PC-9 (cell line): Measurements from ENCODE around the gene IFT81. TPM values are rescaled to one million over a fixed set of nuclear protein-coding genes. Genes with fewer than 3 reads are reported as not detected.

Source experiments
- BruUV-seq: library from RNA; stranded (reverse); fragments of 400-500 nt; replicated peaks from 2 replicates; lab custom pipeline; 2021; lab: Mats Ljungman, UMichigan
- CTCF ChIA-PET: fragments of 300-600 bp; sonication (Branson Sonifier 250); formaldehyde crosslinking; loops from one replicate; lab custom pipeline; 2022; ENCODE audit warnings: antibody characterized with exemption; lab: Charles Lee
- POLR2A ChIA-PET: fragments of 300-600 bp; sonication (Branson Sonifier 250); formaldehyde crosslinking; loops from one replicate; lab custom pipeline; 2022; ENCODE audit warnings: antibody characterized with exemption; ENCODE audit not compliant: unreplicated experiment; lab: Charles Lee
- DNase-seq, 2 experiments: peaks; one replicate each; pipeline versions ENCODE4 v3.0.0 to v3.0.0-alpha.2; 2015 to 2022; ENCODE audit warnings: mixed read lengths in 1 of 2
- H2AFZ ChIP-seq: fragments of 200-600 bp; sonication (generic); 2 replicates; pipeline ENCODE4 v1.8.1; 2017; ENCODE audit warnings: antibody characterized with exemption
- H3F3A ChIP-seq: fragments of 200-600 bp; sonication (generic); 2 replicates; pipeline ENCODE4 v1.8.1; 2017; ENCODE audit warnings: antibody characterized with exemption, mild to moderate bottlenecking, low read depth; ENCODE audit not compliant: insufficient read depth
- H3K27ac ChIP-seq: fragments of 200-600 bp; sonication (generic); 2 replicates; pipeline ENCODE4 v1.6.1; 2016; ENCODE audit warnings: mixed run types
- H3K27me3 ChIP-seq: fragments of 200-600 bp; sonication (generic); 2 replicates; pipeline ENCODE4 v1.6.1; 2016; ENCODE audit warnings: low read depth, mixed run types; ENCODE audit not compliant: insufficient read depth
- H3K36me3 ChIP-seq: fragments of 200-600 bp; sonication (generic); 2 replicates; pipeline ENCODE4 v1.6.1; 2016; ENCODE audit warnings: low read depth, mixed run types
- H3K4me1 ChIP-seq: fragments of 200-600 bp; sonication (generic); replicated peaks from 2 replicates; pipeline ENCODE4 v1.6.1; 2016; ENCODE audit warnings: mixed run types; ENCODE audit not compliant: insufficient read depth
- H3K4me2 ChIP-seq: fragments of 200-600 bp; sonication (generic); 2 replicates; pipeline ENCODE4 v1.6.1; 2017; ENCODE audit warnings: mixed run types
- H3K4me3 ChIP-seq: fragments of 200-600 bp; sonication (generic); 2 replicates; pipeline ENCODE4 v1.6.1; 2016; ENCODE audit warnings: mixed run types
- H3K79me2 ChIP-seq: fragments of 200-600 bp; sonication (generic); 2 replicates; pipeline ENCODE4 v1.6.1; 2017; ENCODE audit warnings: low read depth, mixed run types
- H3K9me2 ChIP-seq: fragments of 200-600 bp; sonication (generic); 2 replicates; pipeline ENCODE4 v1.8.1; 2017; ENCODE audit warnings: mild to moderate bottlenecking; ENCODE audit not compliant: insufficient read depth
- H3K9me3 ChIP-seq: fragments of 200-600 bp; sonication (generic); 2 replicates; pipeline ENCODE4 v1.8.1; 2016; ENCODE audit warnings: low read depth; ENCODE audit not compliant: insufficient read depth
- H4K20me1 ChIP-seq: fragments of 200-600 bp; sonication (generic); 2 replicates; pipeline ENCODE4 v1.8.1; 2017; ENCODE audit not compliant: insufficient read depth
- CTCF ChIP-seq: fragments of 200-600 bp; sonication (generic); conservative IDR thresholded peaks from 2 replicates; pipeline ENCODE4 v1.6.1; 2017; ENCODE audit warnings: mixed run types, antibody characterized with exemption, mild to moderate bottlenecking, moderate library complexity
- EZH2 ChIP-seq: fragments of 200-600 bp; sonication (generic); IDR thresholded peaks from 2 replicates; pipeline ENCODE4 v1.8.0; 2017; ENCODE audit warnings: antibody characterized with exemption, low read depth
- intact Hi-C: fragments of 100-400 bp; cut with micrococcal nuclease; formaldehyde crosslinking; loops from one replicate; pipeline ENCODE4 v1.10.0; 2022; ENCODE audit not compliant: unreplicated experiment
- total RNA-seq: library from RNA; stranded (reverse); gene quantifications from 2 replicates; pipeline ENCODE4 v1.2.3, GENCODE V29; 2021

Gene IFT81
- total RNA-seq, 1 experiment from 2014 or later: 19.3 TPM

- H3K9me3 ChIP-seq: no peaks in the 10 kb centered on the region
- H4K20me1 ChIP-seq: no peaks in the 10 kb centered on the region
- no peaks in the 10 kb centered on the region for H3K9me2 ChIP-seq
- DNase-seq: no peak
- H3K27me3 ChIP-seq: no peaks in the 10 kb centered on the region
- no peak for TF ChIP-seq CTCF
- no peak for TF ChIP-seq EZH2
- no peak overlapping the region for H3K27ac ChIP-seq
- no peaks in the 10 kb centered on the region for H3K79me2 ChIP-seq
- BruUV-seq: no TSS peak
- no peak overlapping the region for H3K4me3 ChIP-seq
- peak overlapping the region; percentile 59; the same call in 1 of the 2 replicates for H2AFZ ChIP-seq
- no peak overlapping the region for H3K4me2 ChIP-seq
- ChIA-PET POLR2A (no interaction called here), CTCF (interaction anchor here (0.6 to 0.7 kb wide), 2 partner anchors 162 to 313 kb away, joined by 6 to 9 read pairs; no protein-coding TSS in a partner anchor)
- intact Hi-C loops: no loop called here
- no peaks in the 10 kb centered on the region for H3F3A ChIP-seq
- no peaks in the 10 kb centered on the region for H3K36me3 ChIP-seq
- H3K4me1 ChIP-seq: no peaks in the 10 kb centered on the region
Observed at GRCh38 chr12:110117956-110118685, 6.0 kb upstream of the IFT81 start.

GRCh38 chr12:110122929-110123328 is 1.2 kb upstream of the IFT81 start:
- H3K4me1 ChIP-seq: peaks cover 16% of the 10 kb centered on the region
- ChIA-PET POLR2A (no interaction called here), CTCF (no interaction called here)
- no peaks in the 10 kb centered on the region for H3K9me2 ChIP-seq
- no peak overlapping the region for H3K4me2 ChIP-seq
- intact Hi-C loops: no loop called here
- BruUV-seq: no TSS peak
- H3K36me3 ChIP-seq: 0 out of 2 replicates have a peak, but pooled peaks cover 1% of the 10 kb centered on the region
- no peaks in the 10 kb centered on the region for H3K9me3 ChIP-seq
- H3K4me3 ChIP-seq: no peak overlapping the region
- no peak for DNase-seq
- no peak for TF ChIP-seq EZH2
- TF ChIP-seq CTCF: no peak
- no peak overlapping the region for H3K27ac ChIP-seq
- H2AFZ ChIP-seq: no peak overlapping the region
- H3K27me3 ChIP-seq: no peaks in the 10 kb centered on the region
- no peaks in the 10 kb centered on the region for H3F3A ChIP-seq
- peaks cover 13% of the 10 kb centered on the region; the same call in 1 of the 2 replicates for H3K79me2 ChIP-seq
- H4K20me1 ChIP-seq: no peaks in the 10 kb centered on the region

GRCh38 chr12:110123919-110124268 is 263 bp upstream of the IFT81 start:
- Histone ChIP-seq H3K4me2 (peak overlapping the region; percentile 86), H2AFZ (no peak overlapping the region), H3K36me3 (0 out of 2 replicates have a peak, but pooled peaks cover 3% of the 10 kb centered on the region), H3K4me1 (peaks cover 16% of the 10 kb centered on the region), H3F3A (no peaks in the 10 kb centered on the region), H3K4me3 (no peak overlapping the region), H3K27ac (no peak overlapping the region), H3K79me2 (peaks cover 13% of the 10 kb centered on the region; the same call in 1 of the 2 replicates), H4K20me1 (no peaks in the 10 kb centered on the region), H3K9me3 (no peaks in the 10 kb centered on the region), H3K27me3 (no peaks in the 10 kb centered on the region), H3K9me2 (no peaks in the 10 kb centered on the region)
- intact Hi-C loops: no loop called here
- no peak for TF ChIP-seq CTCF
- TF ChIP-seq EZH2: no peak
- ChIA-PET POLR2A (interaction anchor here (0.6 to 1.0 kb wide), 5 partner anchors 10 to 1245 kb away, joined by 3 to 5 read pairs (median 3); partner anchors contain the start of gene ARPC3), CTCF (interaction anchor here (0.6 to 1.5 kb wide), 4 partner anchors 59 to 307 kb away, joined by 3 to 7 read pairs (median 4); no protein-coding TSS in a partner anchor)
- DNase-seq: no peak
- no TSS peak for BruUV-seq
